Measurements from ENCODE around the gene CHCHD3.
"Not testable (repeated sequence)": the region's sequence is repeated elsewhere in the genome, so short reads cannot be mapped to it uniquely, and the experiment has no call there.

The CHCHD3 gene

GRCh38 chr7:132895231-132895630 is 186.7 kb downstream of the CHCHD3 start:
- DNase-seq = no peak

GRCh38 chr7:132893560-132893959 is 188.3 kb downstream of the CHCHD3 start:
- DNase-seq = no peak

- not testable (repeated sequence) for DNase-seq
Observed at GRCh38 chr7:132892744-132893143, 189.1 kb downstream of the CHCHD3 start.

GRCh38 chr7:132891554-132891953 is 190.3 kb downstream of the CHCHD3 start:
- no peak for DNase-seq

- no peak for DNase-seq
Observed at GRCh38 chr7:132882714-132883428, 199.0 kb downstream of the CHCHD3 start.

- DNase-seq = no peak
Observed at GRCh38 chr7:132881317-132881716, 200.6 kb downstream of the CHCHD3 start.

- DNase-seq = no peak
Observed at GRCh38 chr7:132879579-132879978, 202.3 kb downstream of the CHCHD3 start.

- no peak for DNase-seq
Observed at GRCh38 chr7:132878204-132878919, 203.5 kb downstream of the CHCHD3 start.

GRCh38 chr7:132877573-132877972 is 204.3 kb downstream of the CHCHD3 start:
- DNase-seq = no peak

GRCh38 chr7:132876576-132876975 is 205.3 kb downstream of the CHCHD3 start:
- DNase-seq = peak; percentile 52

- DNase-seq = no peak
Observed at GRCh38 chr7:132872034-132872433, 209.9 kb downstream of the CHCHD3 start.

- no peak for DNase-seq
Observed at GRCh38 chr7:132871419-132871818, 210.5 kb downstream of the CHCHD3 start.

- no peak for DNase-seq
Observed at GRCh38 chr7:132869166-132869861, 212.6 kb downstream of the CHCHD3 start.

GRCh38 chr7:132866551-132866950 is 215.3 kb downstream of the CHCHD3 start:
- DNase-seq = no peak

GRCh38 chr7:132866144-132866531 is 215.8 kb downstream of the CHCHD3 start:
- no peak for DNase-seq

GRCh38 chr7:132865366-132866143 is 216.3 kb downstream of the CHCHD3 start:
- no peak for DNase-seq

- DNase-seq = no peak
Observed at GRCh38 chr7:132861940-132862554, 219.8 kb downstream of the CHCHD3 start.

GRCh38 chr7:132861424-132861823 is 220.5 kb downstream of the CHCHD3 start:
- no peak for DNase-seq

- no peak for DNase-seq
Observed at GRCh38 chr7:132859199-132859598, 222.7 kb downstream of the CHCHD3 start.

- no peak for DNase-seq
Observed at GRCh38 chr7:132858760-132859159, 223.1 kb downstream of the CHCHD3 start.

- DNase-seq = no peak
Observed at GRCh38 chr7:132858251-132858650, 223.6 kb downstream of the CHCHD3 start.

- DNase-seq = no peak
Observed at GRCh38 chr7:132857703-132858102, 224.2 kb downstream of the CHCHD3 start.

- DNase-seq = no peak
Observed at GRCh38 chr7:132857031-132857430, 224.9 kb downstream of the CHCHD3 start.

Data from NCI-H1436 treated with DMSO at 0.1 percent for 48 hours (cell line).